H1 (cell line): ENCODE data around the gene APOM. TPM values are rescaled to one million over a fixed set of nuclear protein-coding genes. Genes with fewer than 3 reads are reported as not detected.

Experiments used
- BRCA1 ChIP-seq: IDR thresholded peaks from 2 replicates; pipeline ENCODE4 v1.6.1; 2012; ENCODE audit warnings: low read depth, low read length, improper control_type of control experiment
- CEBPB ChIP-seq: IDR thresholded peaks from 2 replicates; pipeline ENCODE4 v1.6.1; 2012; ENCODE audit warnings: low read depth, low read length
- CREB1 ChIP-seq: IDR thresholded peaks from 2 replicates; pipeline ENCODE4 v1.6.1; 2012; ENCODE audit warnings: inconsistent platforms
- EP300 ChIP-seq, 2 experiments: IDR thresholded peaks; 1 replicate in 1 of 2; 2 replicates in 1 of 2; pipeline ENCODE4 v1.6.1; 2011 to 2012; ENCODE audit warnings: low read depth in 2 of 2, low read length in 2 of 2, mild to moderate bottlenecking in 2 of 2, borderline replicate concordance in 1 of 2, inconsistent platforms in 1 of 2, moderate library complexity in 1 of 2
- HDAC6 ChIP-seq: IDR thresholded peaks from one replicate; pipeline ENCODE4 v1.7.1; 2012; ENCODE audit warnings: low read depth, mild to moderate bottlenecking, inconsistent platforms, low read length, moderate library complexity
- JUN ChIP-seq: IDR thresholded peaks from 2 replicates; pipeline ENCODE4 v1.6.1; 2011; ENCODE audit warnings: low read depth, mild to moderate bottlenecking, improper control_type of control experiment, low read length
- JUND ChIP-seq: IDR thresholded peaks from 2 replicates; pipeline ENCODE4 v1.6.1; 2011; ENCODE audit warnings: mild to moderate bottlenecking, improper control_type of control experiment, low read length
- KDM1A ChIP-seq: fragments of 200-600, 300-600 bp; sonication (generic); IDR thresholded peaks from 2 replicates; pipeline ENCODE4 v1.7.1; 2016; ENCODE audit warnings: mild to moderate bottlenecking, low read length, borderline replicate concordance
- KDM4A ChIP-seq: IDR thresholded peaks from one replicate; pipeline ENCODE4 v1.7.1; 2012; ENCODE audit warnings: low read depth, mild to moderate bottlenecking, moderate library complexity, low read length, inconsistent platforms; ENCODE audit not compliant: severe bottlenecking
- KDM5A ChIP-seq: fragments of 200-600 bp; IDR thresholded peaks from 2 replicates; pipeline ENCODE4 v1.7.1; 2012; ENCODE audit warnings: mild to moderate bottlenecking, low read length, inconsistent platforms, mixed read lengths
- POLR2A ChIP-seq, 2 experiments: IDR thresholded peaks; 1 replicate in 1 of 2; 2 replicates in 1 of 2; pipeline ENCODE4 v1.6.1; 2011; ENCODE audit warnings: low read depth in 2 of 2, low read length in 2 of 2, mild to moderate bottlenecking in 2 of 2; ENCODE audit errors: control extremely low read depth in 1 of 2
- RBBP5 ChIP-seq: IDR thresholded peaks from 2 replicates; pipeline ENCODE4 v1.7.1; 2012; ENCODE audit warnings: low read depth, mild to moderate bottlenecking, inconsistent platforms, low read length, moderate library complexity, borderline replicate concordance
- RXRA ChIP-seq: IDR thresholded peaks from 2 replicates; pipeline ENCODE4 v1.6.1; 2011; ENCODE audit warnings: low read depth, mild to moderate bottlenecking, low read length, moderate library complexity; ENCODE audit not compliant: insufficient read depth
- SAP30 ChIP-seq: fragments of 300-600 bp; sonication (generic); IDR thresholded peaks from 2 replicates; pipeline ENCODE4 v1.7.1; 2012; ENCODE audit warnings: low read length, moderate library complexity, mild to moderate bottlenecking, inconsistent platforms; ENCODE audit not compliant: insufficient read depth, insufficient replicate concordance
- SIRT6 ChIP-seq: IDR thresholded peaks from one replicate; pipeline ENCODE4 v1.7.1; 2012; ENCODE audit warnings: low read length, inconsistent platforms
- SIX5 ChIP-seq: IDR thresholded peaks from 2 replicates; pipeline ENCODE4 v1.6.1; 2011; ENCODE audit warnings: mild to moderate bottlenecking, low read depth, low read length
- SP1 ChIP-seq: IDR thresholded peaks from 2 replicates; pipeline ENCODE4 v1.6.1; 2011; ENCODE audit warnings: low read depth, low read length
- TAF1 ChIP-seq: IDR thresholded peaks from 2 replicates; pipeline ENCODE4 v1.6.1; 2011; ENCODE audit warnings: mild to moderate bottlenecking, low read depth, low read length
- TEAD4 ChIP-seq: IDR thresholded peaks from 2 replicates; pipeline ENCODE4 v1.6.1; 2012; ENCODE audit warnings: low read depth, low read length, inconsistent platforms, mixed read lengths
- polyA plus RNA-seq, 7 experiments: library from polyadenylated mRNA; depleted of rRNA in 3 of 7; stranded (reverse) in 5 of 7; unstranded in 2 of 7; fragments of >200 nt in 5 of 7; fragments of 200-250 nt in 2 of 7; gene quantifications; 1 replicate in 5 of 7; 2 replicates in 1 of 7; 4 replicates in 1 of 7; pipeline versions ENCODE4 v1.2.1 to v1.2.3, GENCODE V29; 2011 to 2013; ENCODE audit warnings: missing spikeins in 2 of 7, mixed read lengths in 2 of 7
- total RNA-seq: library from RNA; stranded (reverse); fragmentation: NEBNext Ultra II Directional; extraction: Animal tissue kit (Norgen Biotek cat#: 25700); gene quantifications from 2 replicates; pipeline ENCODE4 v1.2.1, GENCODE V29; 2021
- TF ChIP-seq, protein P1 (sequence below): IDR thresholded peaks from 2 replicates; pipeline ENCODE4 v1.6.1; 2012; ENCODE audit warnings: inconsistent platforms
- TF ChIP-seq, protein P2 (sequence below): IDR thresholded peaks from 2 replicates; pipeline ENCODE4 v1.6.1; 2011; ENCODE audit warnings: low read depth, mild to moderate bottlenecking, low read length; ENCODE audit not compliant: insufficient read depth
- TF ChIP-seq, protein P3 (sequence below): IDR thresholded peaks from 2 replicates; pipeline ENCODE4 v1.6.1; 2012; ENCODE audit warnings: inconsistent platforms

APOM gene
- total and polyA plus RNA-seq, 2 of the 8 experiments (the other 6 are each of a cell fraction or from before 2014, with no cell fraction given), result 3.4 to 12.0 TPM

DNA sequence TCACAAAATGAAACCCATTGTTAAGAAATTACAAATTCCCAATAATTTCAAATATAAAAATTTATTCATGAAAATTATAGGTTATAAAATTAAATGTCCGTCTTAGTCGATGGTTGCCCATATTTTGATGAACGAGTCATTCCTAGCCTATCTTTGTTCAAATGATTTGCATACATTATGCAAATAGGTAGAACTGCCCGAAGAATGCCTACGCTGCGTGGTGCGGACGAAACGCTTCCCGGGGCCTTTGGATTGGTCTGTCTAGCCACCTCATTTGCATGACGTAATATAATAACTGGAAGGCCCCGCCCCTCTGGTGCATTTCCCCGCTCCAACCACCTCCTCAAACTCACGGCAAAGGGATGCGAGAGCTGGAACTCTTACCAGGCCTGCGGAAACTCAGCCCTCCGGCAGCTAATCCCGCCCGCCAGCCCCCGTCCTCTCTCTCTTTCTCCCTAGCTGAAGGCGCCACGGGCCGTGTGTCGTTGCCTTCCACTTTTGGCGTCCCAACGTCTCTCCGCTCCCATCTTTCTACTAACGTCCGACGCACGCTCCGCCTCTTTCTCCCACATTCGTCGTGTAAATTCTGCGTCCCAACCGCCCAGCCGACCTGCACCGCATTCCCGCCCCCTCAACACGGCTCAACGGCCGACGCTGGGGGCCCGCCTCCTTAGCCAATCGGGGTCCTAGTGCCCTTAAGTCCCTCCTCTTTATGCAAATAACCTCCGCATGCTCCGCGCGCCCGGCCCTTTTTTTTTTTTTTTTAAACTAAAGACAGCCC, 35.7 kb upstream of the APOM start (continued):
- TF ChIP-seq, protein P1, sequence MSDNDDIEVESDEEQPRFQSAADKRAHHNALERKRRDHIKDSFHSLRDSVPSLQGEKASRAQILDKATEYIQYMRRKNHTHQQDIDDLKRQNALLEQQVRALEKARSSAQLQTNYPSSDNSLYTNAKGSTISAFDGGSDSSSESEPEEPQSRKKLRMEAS, result peak; percentile 87
- TF ChIP-seq EP300 (IDR thresholded peaks at IDR 0.05; ENCODE audit: borderline replicate concordance in 1 of 2, low read depth in 2 of 2, low read length in 2 of 2) (no peak), HDAC6 (no peak), KDM1A (no peak), SIX5 (no peak), KDM4A (peak; percentile 70), CEBPB (no peak), KDM5A (no peak), RBBP5 (no peak), JUN (no peak; the same call in 1 of the 2 replicates), RXRA (no peak), TAF1 (peak; percentile 87), POLR2A (IDR thresholded peaks at IDR 0.05; ENCODE audit: control extremely low read depth in 1 of 2, low read depth in 2 of 2, low read length in 2 of 2) (peak; percentile 84 to 94), BRCA1 (no peak), CREB1 (peak; percentile 94), SAP30 (no peak), JUND (peak; percentile 82), SIRT6 (no peak), TEAD4 (peak; percentile 83; the same call in 1 of the 2 replicates), SP1 (no peak; the same call in 1 of the 2 replicates)
- TF ChIP-seq, protein P2, sequence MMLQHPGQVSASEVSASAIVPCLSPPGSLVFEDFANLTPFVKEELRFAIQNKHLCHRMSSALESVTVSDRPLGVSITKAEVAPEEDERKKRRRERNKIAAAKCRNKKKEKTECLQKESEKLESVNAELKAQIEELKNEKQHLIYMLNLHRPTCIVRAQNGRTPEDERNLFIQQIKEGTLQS, result no peak
- TF ChIP-seq, protein P3, sequence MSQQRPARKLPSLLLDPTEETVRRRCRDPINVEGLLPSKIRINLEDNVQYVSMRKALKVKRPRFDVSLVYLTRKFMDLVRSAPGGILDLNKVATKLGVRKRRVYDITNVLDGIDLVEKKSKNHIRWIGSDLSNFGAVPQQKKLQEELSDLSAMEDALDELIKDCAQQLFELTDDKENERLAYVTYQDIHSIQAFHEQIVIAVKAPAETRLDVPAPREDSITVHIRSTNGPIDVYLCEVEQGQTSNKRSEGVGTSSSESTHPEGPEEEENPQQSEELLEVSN, result peak; percentile 96
